ENCODE measurements around the gene ZSWIM8. TPM values are rescaled to one million over a fixed set of nuclear protein-coding genes. Genes with fewer than 3 reads are reported as not detected.

The ZSWIM8 gene
- total RNA-seq, 1 experiment from 2014 or later: 59.1 TPM

- peaks cover 21% of the 10 kb centered on the region for H3K36me3 Mint-ChIP-seq
- no peaks in the 10 kb centered on the region for H3K27me3 Mint-ChIP-seq (ENCODE audit: low read depth)
- H3K4me1 Mint-ChIP-seq: no peaks in the 10 kb centered on the region
- POLR2A ChIA-PET: no interaction called here
- H3K27ac Mint-ChIP-seq: no peak overlapping the region
- TF ChIP-seq USF2 (CRISPR knock-in tag; IDR thresholded peaks at IDR 0.05) (no peak), ETV6 (CRISPR knock-in tag; IDR thresholded peaks at IDR 0.05) (no peak), ZNF263 (CRISPR knock-in tag; IDR thresholded peaks at IDR 0.05; ENCODE audit: low read depth) (no peak), ZBTB21 (CRISPR knock-in tag; IDR thresholded peaks at IDR 0.05; ENCODE audit: borderline replicate concordance) (no peak), PRRX2 (CRISPR knock-in tag; IDR thresholded peaks at IDR 0.05) (no peak)
- TF ChIP-seq, protein P1, sequence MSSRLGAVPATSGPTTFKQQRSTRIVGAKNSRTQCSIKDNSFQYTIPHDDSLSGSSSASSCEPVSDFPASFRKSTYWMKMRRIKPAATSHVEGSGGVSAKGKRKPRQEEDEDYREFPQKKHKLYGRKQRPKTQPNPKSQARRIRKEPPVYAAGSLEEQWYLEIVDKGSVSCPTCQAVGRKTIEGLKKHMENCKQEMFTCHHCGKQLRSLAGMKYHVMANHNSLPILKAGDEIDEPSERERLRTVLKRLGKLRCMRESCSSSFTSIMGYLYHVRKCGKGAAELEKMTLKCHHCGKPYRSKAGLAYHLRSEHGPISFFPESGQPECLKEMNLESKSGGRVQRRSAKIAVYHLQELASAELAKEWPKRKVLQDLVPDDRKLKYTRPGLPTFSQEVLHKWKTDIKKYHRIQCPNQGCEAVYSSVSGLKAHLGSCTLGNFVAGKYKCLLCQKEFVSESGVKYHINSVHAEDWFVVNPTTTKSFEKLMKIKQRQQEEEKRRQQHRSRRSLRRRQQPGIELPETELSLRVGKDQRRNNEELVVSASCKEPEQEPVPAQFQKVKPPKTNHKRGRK (CRISPR knock-in tag; IDR thresholded peaks at IDR 0.05; ENCODE audit: borderline replicate concordance): no peak
- no peak for DNase-seq (ENCODE audit: low spot score)
- no peak overlapping the region for H3K4me3 Mint-ChIP-seq
- CTCF ChIA-PET: interaction anchor here (0.9 to 1.9 kb wide), 4 partner anchors 9 to 40 kb away, joined by 3 to 9 read pairs (median 3); no protein-coding TSS in a partner anchor
- H3K9me3 Mint-ChIP-seq: no peaks in the 10 kb centered on the region
- no peak; the same call in 1 of the 2 replicates for ATAC-seq
Observed at GRCh38 chr10:73839276-73839966, 54.0 kb downstream of the ZSWIM8 start.

DNA sequence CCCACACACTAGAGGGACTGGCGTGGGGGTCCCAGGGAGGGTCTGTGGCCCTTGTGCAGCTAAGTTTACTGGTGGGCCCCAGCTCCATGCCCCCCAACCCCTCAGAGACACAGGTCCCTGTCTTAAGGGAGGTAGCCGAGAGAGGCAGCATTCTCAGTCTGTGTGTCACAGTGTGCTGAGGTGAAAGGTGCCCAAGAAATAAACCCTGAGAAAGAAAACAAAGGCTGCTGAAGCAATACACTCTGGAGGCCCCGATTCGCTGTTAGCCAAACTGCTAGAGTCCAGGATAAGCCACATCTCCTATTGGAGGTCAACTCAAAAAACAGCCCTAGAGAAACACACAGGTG, 54.6 kb downstream of the ZSWIM8 start:
- H3K27ac Mint-ChIP-seq: no peak overlapping the region
- no peaks in the 10 kb centered on the region for H3K27me3 Mint-ChIP-seq (ENCODE audit: low read depth)
- DNase-seq (ENCODE audit: low spot score) (no peak), ATAC-seq (no peak)
- no peaks in the 10 kb centered on the region for H3K4me1 Mint-ChIP-seq
- no peaks in the 10 kb centered on the region for H3K9me3 Mint-ChIP-seq
- ChIA-PET POLR2A (no interaction called here), CTCF (interaction anchor here (0.9 to 1.4 kb wide), 2 partner anchors 10 to 40 kb away, joined by 3 read pairs; no protein-coding TSS in a partner anchor)
- no peak for TF ChIP-seq PRRX2 (CRISPR knock-in tag; IDR thresholded peaks at IDR 0.05)
- TF ChIP-seq, protein P2, sequence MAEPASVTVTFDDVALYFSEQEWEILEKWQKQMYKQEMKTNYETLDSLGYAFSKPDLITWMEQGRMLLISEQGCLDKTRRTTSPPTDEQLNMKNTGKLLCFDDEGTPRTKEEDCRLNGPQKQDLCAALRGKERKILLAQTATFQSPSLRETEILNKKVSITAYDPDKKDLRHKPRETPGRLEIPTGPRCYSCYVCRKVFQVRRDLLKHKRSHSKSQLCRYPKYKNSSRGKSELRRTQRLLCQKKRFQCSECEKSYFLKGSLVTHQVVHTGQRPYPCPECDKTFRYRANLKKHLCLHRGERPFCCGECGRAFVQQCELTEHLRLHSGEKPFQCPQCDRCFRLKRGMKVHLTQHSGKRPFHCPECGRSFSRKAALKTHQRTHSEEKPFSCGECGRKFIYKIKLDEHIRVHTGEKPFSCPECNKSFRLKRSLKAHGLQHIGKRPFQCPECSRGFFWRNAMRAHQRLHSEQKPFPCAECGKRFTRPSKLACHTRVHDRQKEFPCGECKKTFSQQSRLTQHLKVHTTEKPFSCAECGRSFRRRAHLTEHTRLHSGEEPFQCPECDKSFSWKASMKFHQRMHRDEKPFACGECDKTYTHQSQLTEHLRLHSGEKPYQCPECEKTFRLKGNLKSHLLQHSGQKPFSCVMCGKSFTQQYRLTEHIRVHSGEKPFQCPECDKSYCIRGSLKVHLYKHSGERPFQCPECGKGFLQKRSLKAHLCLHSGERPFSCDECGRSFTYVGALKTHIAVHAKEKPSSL (CRISPR knock-in tag; conservative IDR thresholded peaks at IDR 0.05): no peak
- no peak for TF ChIP-seq CDX4 (CRISPR knock-in tag; IDR thresholded peaks at IDR 0.05; ENCODE audit: borderline replicate concordance)
- no peak for TF ChIP-seq SOX15 (CRISPR knock-in tag; IDR thresholded peaks at IDR 0.05)
- TF ChIP-seq KAT7 (CRISPR knock-in tag; IDR thresholded peaks at IDR 0.05; ENCODE audit: borderline replicate concordance): no peak
- TF ChIP-seq, protein P3, sequence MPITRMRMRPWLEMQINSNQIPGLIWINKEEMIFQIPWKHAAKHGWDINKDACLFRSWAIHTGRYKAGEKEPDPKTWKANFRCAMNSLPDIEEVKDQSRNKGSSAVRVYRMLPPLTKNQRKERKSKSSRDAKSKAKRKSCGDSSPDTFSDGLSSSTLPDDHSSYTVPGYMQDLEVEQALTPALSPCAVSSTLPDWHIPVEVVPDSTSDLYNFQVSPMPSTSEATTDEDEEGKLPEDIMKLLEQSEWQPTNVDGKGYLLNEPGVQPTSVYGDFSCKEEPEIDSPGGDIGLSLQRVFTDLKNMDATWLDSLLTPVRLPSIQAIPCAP (CRISPR knock-in tag; IDR thresholded peaks at IDR 0.05): no peak
- TF ChIP-seq PREB (CRISPR knock-in tag; IDR thresholded peaks at IDR 0.05; ENCODE audit: borderline replicate concordance): no peak
- TF ChIP-seq MAX (CRISPR knock-in tag; IDR thresholded peaks at IDR 0.05): no peak
- no peak for TF ChIP-seq ZBTB21 (CRISPR knock-in tag; IDR thresholded peaks at IDR 0.05; ENCODE audit: borderline replicate concordance)
- no peak for TF ChIP-seq ZMAT4 (CRISPR knock-in tag; IDR thresholded peaks at IDR 0.05)
- TF ChIP-seq, protein P4, sequence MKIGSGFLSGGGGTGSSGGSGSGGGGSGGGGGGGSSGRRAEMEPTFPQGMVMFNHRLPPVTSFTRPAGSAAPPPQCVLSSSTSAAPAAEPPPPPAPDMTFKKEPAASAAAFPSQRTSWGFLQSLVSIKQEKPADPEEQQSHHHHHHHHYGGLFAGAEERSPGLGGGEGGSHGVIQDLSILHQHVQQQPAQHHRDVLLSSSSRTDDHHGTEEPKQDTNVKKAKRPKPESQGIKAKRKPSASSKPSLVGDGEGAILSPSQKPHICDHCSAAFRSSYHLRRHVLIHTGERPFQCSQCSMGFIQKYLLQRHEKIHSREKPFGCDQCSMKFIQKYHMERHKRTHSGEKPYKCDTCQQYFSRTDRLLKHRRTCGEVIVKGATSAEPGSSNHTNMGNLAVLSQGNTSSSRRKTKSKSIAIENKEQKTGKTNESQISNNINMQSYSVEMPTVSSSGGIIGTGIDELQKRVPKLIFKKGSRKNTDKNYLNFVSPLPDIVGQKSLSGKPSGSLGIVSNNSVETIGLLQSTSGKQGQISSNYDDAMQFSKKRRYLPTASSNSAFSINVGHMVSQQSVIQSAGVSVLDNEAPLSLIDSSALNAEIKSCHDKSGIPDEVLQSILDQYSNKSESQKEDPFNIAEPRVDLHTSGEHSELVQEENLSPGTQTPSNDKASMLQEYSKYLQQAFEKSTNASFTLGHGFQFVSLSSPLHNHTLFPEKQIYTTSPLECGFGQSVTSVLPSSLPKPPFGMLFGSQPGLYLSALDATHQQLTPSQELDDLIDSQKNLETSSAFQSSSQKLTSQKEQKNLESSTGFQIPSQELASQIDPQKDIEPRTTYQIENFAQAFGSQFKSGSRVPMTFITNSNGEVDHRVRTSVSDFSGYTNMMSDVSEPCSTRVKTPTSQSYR (CRISPR knock-in tag; IDR thresholded peaks at IDR 0.05): no peak
- no peak for TF ChIP-seq GABPB1 (CRISPR knock-in tag; IDR thresholded peaks at IDR 0.05)
- TF ChIP-seq TEAD4 (CRISPR knock-in tag; IDR thresholded peaks at IDR 0.05): no peak
- TF ChIP-seq ESRRA (CRISPR knock-in tag; IDR thresholded peaks at IDR 0.05; ENCODE audit: borderline replicate concordance): no peak
- no peak overlapping the region for H3K4me3 Mint-ChIP-seq
- peaks cover 21% of the 10 kb centered on the region for H3K36me3 Mint-ChIP-seq

Measured in WTC11 (cell line).